HAP-1 (cell line): Measurements from ENCODE around the gene SEPTIN12.

Experiments
- DNase-seq, 2 experiments: peaks; one replicate each; pipeline ENCODE4 v3.0.0-alpha.2; 2016 to 2020; ENCODE audit warnings: low spot score in 2 of 2
- H3K27me3 ChIP-seq: fragments of 250-450 bp; sonication (Bioruptor Pico); 2 replicates; pipeline ENCODE4 v1.5.1; 2020; ENCODE audit warnings: low read depth, mild to moderate bottlenecking, moderate library complexity
- H3K36me3 ChIP-seq: fragments of 250-450 bp; sonication (Bioruptor Pico); replicated peaks from 2 replicates; pipeline ENCODE4 v1.5.1; 2020; ENCODE audit warnings: mild to moderate bottlenecking
- H3K4me1 ChIP-seq: fragments of 250-450 bp; sonication (Bioruptor Pico); 2 replicates; pipeline ENCODE4 v1.5.1; 2020; ENCODE audit warnings: mild to moderate bottlenecking
- H3K4me3 ChIP-seq: fragments of 250-450 bp; sonication (Bioruptor Pico); 2 replicates; pipeline ENCODE4 v1.5.1; 2020; ENCODE audit warnings: mild to moderate bottlenecking, moderate library complexity
- H3K9me3 ChIP-seq: fragments of 250-450 bp; sonication (Bioruptor Pico); 2 replicates; pipeline ENCODE4 v1.5.1; 2020; ENCODE audit warnings: mild to moderate bottlenecking, moderate library complexity
- in situ Hi-C: fragments of 300-500 bp; cut with MboI; formaldehyde crosslinking; loops from 3 replicates; pipeline ENCODE4 v1.14.3; 2020; ENCODE audit warnings: low sequenced_read_pairs, inconsistent platforms, mixed read lengths

SEPTIN12 gene

DNA sequence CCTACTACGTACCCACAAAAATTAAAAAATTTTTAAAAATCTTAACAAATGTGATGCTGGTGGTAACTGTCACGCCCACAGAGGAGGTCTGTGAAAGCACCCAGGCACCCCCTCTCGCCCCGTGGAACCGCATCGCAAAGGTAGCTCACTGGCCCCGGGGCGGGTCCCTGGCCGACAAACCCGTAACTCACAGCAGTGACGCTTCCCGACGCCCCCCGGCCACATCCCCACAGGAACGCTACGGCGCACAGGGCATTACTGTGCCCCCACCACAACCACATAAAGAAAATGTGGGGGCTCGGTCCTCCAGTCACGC lies 54.4 kb downstream of the SEPTIN12 start:
- in situ Hi-C loops = no loop called here
- no peaks in the 10 kb centered on the region for H3K9me3 ChIP-seq
- peak in 1 of 2 experiments; percentile 50 for DNase-seq

DNA sequence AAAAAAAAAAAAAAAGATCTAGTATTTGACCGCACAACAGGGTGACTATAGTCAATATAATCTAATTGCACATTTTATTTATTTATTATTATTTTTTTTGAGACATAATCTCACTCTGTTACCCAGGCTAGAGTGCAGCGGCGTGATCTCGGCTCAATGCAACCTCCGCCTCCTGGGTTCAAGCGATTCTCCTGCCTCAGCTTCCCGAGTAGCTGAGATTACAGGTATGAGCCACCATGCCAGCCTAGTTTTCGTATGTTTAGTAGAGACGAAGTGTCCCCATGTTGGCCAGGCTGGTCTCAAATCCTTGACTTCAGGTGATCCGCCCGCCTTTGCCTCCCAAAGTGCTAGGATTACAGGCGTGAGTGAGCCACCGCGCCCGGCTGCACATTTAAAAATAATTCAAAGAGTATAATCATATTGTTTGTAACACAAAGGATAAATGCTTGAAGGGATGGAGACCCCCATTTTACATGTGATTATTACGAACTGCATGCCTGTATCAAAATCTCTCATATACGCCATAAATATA lies 54.9 kb downstream of the SEPTIN12 start:
- in situ Hi-C loops = no loop called here
- H3K9me3 ChIP-seq = no peaks in the 10 kb centered on the region
- no peaks in the 10 kb centered on the region for H3K27me3 ChIP-seq
- peaks cover 3% of the 10 kb centered on the region; the same call in 1 of the 2 replicates for H3K4me1 ChIP-seq
- DNase-seq = no peak
- peak overlapping the region; percentile 92 for H3K4me3 ChIP-seq
- peaks cover 9% of the 10 kb centered on the region for H3K36me3 ChIP-seq

More for the DNA sequence above, 54.4 kb downstream of the SEPTIN12 start:
- H3K4me1 ChIP-seq = peaks cover 3% of the 10 kb centered on the region; the same call in 1 of the 2 replicates
- H3K4me3 ChIP-seq = peak overlapping the region; percentile 92
- peaks cover 9% of the 10 kb centered on the region for H3K36me3 ChIP-seq
- H3K27me3 ChIP-seq = no peaks in the 10 kb centered on the region

DNA sequence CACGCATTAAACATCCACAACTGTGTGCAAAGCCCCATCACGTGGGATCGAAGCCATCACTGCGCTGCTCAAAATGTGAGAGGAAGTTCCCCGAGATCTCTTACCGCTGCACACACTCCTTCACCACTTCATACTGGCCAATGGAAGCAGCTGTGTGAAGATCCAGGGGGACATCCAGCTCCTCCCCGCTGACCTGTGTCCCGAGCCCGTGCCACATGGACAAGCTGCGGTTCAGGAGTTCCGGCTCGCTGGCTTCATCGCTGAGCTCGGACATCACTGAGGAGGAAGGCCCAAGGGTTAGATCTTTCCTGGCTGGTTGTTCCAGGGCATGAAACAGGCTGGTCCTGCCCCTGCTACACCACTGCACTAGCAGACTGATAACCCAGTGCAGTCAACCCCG lies 58.3 kb downstream of the SEPTIN12 start:
- in situ Hi-C loops = no loop called here
- Histone ChIP-seq H3K9me3 (no peaks in the 10 kb centered on the region), H3K4me3 (no peak overlapping the region), H3K4me1 (peaks cover 3% of the 10 kb centered on the region; the same call in 1 of the 2 replicates), H3K36me3 (peaks cover 23% of the 10 kb centered on the region), H3K27me3 (no peaks in the 10 kb centered on the region)
- DNase-seq = no peak

DNA sequence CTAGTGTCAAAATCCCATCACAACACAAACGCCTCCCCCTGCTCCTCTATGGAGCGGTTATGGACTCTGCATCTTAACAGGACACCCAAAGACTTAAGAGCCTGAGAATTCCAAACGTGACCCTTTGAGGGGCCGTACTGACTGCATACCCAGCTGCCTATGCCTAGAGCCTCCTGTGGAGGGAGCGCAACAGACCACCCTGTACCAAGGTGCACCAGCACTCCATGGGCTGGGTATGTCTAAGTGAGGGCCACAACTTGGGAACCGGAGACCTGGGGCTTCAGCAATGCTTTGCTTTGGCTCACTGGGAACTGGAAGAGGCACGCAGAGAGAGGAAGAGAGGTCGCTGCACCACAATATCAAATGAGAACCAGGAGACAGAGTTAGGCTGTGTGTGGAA lies 59.5 kb downstream of the SEPTIN12 start:
- in situ Hi-C loops = no loop called here

More for the DNA sequence above, 59.5 kb downstream of the SEPTIN12 start:
- no peak for DNase-seq
- no peaks in the 10 kb centered on the region for H3K9me3 ChIP-seq
- no peaks in the 10 kb centered on the region for H3K27me3 ChIP-seq
- peaks cover 3% of the 10 kb centered on the region; the same call in 1 of the 2 replicates for H3K4me1 ChIP-seq
- H3K36me3 ChIP-seq = peaks cover 35% of the 10 kb centered on the region
- no peak overlapping the region for H3K4me3 ChIP-seq
